Measurements from ENCODE around the gene ATP1A3.

The ATP1A3 gene

DNA sequence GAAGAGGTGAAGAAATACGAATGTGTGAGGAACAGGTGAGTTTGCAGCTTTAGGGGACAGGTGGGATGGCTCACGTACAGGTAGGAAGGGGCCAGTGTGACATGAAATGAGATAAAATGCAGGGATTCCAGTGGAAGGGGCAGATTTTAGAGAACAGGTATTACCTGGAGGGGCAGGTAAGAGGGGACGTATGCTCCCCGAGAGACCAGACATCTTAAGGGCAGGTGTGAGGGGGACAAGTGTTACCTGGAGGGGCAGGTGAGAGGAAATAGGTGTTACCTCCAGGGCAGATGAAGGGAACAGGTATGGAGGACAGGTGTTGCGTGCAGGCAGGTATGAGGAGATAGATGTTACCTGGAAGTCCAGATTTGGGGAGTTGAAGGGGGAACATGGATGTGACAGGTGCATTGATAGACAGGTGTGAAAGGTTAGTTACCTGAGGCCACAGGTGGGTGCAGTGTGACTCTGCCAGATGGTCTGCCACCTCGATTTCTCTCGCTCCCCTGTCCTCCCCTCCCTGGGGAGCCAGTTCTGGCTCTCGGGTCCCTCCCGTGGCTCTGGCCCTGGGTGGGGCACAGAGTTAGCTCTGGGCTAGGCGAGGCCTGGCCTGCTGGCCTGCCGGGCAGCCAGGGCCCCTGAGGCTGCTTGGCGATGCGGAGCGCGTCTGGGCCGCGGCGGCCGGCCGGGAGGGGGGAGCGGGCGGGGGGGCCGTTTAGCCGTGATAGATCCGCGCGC lies 67.8 kb downstream of the ATP1A3 start:
- DNase-seq = no peak
- Histone ChIP-seq H3K36me3 (no peaks in the 10 kb centered on the region), H3K9me3 (no peaks in the 10 kb centered on the region; the same call in 1 of the 2 replicates), H3K4me3 (ENCODE audit: low read depth, low read length) (no peak overlapping the region), H3K4me1 (no peaks in the 10 kb centered on the region), H3K27me3 (peaks cover 52% of the 10 kb centered on the region)
- TF ChIP-seq, protein P1, sequence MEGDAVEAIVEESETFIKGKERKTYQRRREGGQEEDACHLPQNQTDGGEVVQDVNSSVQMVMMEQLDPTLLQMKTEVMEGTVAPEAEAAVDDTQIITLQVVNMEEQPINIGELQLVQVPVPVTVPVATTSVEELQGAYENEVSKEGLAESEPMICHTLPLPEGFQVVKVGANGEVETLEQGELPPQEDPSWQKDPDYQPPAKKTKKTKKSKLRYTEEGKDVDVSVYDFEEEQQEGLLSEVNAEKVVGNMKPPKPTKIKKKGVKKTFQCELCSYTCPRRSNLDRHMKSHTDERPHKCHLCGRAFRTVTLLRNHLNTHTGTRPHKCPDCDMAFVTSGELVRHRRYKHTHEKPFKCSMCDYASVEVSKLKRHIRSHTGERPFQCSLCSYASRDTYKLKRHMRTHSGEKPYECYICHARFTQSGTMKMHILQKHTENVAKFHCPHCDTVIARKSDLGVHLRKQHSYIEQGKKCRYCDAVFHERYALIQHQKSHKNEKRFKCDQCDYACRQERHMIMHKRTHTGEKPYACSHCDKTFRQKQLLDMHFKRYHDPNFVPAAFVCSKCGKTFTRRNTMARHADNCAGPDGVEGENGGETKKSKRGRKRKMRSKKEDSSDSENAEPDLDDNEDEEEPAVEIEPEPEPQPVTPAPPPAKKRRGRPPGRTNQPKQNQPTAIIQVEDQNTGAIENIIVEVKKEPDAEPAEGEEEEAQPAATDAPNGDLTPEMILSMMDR (IDR thresholded peaks at IDR 0.05; ENCODE audit: low read depth, low read length) = no peak

DNA sequence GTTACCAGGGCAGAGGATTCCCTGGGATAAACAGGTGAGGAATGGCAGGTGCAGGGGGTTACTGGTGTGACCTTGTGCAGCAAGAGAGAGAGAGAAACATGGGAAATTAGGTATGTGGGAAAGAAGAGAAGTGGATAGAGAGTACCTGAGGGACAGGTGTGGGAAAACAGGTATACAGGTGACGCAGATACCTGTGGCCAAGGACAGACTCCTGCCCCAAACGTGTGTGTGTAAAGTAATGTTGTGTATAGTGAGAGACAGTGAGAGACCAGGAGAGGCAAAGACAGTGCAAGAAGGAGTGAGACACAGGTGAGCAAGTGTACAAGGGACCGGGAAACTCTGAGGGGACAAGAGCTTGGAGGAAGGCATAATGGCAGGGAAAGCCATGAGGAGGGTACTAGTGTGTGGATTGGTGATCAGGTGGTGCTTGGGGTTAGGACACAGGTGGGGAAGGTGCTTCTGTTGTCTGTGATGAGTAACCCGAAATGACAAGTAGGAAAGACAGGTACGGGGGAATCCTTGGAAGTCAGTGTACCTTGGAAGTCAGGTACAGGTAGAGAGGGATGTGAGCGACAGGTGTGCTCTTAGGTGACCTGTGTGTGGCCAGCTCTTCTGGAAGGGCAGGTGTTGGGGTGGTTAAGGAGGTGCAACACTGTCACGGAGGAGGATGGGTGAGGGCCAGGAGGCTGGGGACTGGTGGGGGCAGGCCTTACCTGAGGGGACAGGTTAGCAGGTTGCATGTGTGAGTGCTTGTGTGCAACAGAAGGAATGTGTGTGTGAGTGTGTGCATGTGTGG lies 68.6 kb downstream of the ATP1A3 start:
- no peaks in the 10 kb centered on the region for H3K4me1 ChIP-seq
- no peak for DNase-seq

DNA sequence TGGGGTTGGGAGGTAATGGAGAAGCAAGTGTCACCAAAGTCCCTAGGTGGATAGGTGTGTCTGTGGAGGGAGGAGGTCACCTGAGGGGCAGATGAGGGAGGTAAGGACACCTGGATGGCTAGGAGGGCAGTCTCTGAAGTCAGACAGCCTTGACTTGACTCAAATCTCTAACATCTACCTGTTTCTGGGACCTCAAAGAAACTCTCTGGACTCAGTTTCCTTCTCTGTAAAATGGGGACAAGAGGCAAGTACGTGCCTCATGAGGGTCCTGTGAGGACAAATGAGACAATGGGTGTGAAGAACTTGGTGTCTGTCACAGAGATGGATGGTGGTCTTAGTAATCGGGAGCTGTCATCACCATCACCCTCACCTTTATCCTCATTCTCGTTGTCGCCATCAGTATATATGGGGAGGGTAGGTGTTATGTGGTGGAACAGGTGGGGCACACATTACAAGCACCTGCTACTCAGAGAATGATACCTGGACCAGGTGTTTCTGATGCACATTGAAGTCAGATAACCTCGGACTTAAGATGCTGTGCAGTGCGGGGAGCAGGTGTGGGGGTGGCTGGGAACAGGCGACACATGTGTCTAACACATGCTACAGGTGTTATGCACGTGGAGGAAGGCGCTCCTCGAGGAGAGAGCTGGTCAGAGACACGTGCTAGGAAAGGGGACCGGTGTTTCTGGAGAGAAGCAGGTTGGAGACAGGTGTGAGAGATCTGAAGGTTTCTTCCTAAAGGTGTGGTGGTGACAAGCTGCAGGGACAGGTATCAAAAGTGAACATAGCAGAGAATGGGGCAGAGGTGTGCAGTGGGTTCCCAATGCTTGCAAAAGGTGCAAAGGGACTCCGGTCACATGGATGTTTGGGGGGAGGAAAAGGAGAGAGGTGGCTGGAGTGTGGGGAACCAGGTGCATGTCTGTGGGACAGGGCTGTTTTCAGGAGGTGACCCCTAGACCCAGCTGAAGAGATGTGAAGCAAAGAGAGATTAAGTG lies 69.6 kb downstream of the ATP1A3 start:
- TF ChIP-seq, protein P1 (IDR thresholded peaks at IDR 0.05; ENCODE audit: low read depth, low read length) = no peak
- peaks cover 39% of the 10 kb centered on the region for H3K27me3 ChIP-seq

More for the DNA sequence above, 68.6 kb downstream of the ATP1A3 start:
- Histone ChIP-seq H3K27me3 (peaks cover 49% of the 10 kb centered on the region), H3K36me3 (no peaks in the 10 kb centered on the region), H3K9me3 (no peaks in the 10 kb centered on the region; the same call in 1 of the 2 replicates), H3K4me3 (ENCODE audit: low read depth, low read length) (no peak overlapping the region)
- TF ChIP-seq, protein P1 (IDR thresholded peaks at IDR 0.05; ENCODE audit: low read depth, low read length) = no peak

DNA sequence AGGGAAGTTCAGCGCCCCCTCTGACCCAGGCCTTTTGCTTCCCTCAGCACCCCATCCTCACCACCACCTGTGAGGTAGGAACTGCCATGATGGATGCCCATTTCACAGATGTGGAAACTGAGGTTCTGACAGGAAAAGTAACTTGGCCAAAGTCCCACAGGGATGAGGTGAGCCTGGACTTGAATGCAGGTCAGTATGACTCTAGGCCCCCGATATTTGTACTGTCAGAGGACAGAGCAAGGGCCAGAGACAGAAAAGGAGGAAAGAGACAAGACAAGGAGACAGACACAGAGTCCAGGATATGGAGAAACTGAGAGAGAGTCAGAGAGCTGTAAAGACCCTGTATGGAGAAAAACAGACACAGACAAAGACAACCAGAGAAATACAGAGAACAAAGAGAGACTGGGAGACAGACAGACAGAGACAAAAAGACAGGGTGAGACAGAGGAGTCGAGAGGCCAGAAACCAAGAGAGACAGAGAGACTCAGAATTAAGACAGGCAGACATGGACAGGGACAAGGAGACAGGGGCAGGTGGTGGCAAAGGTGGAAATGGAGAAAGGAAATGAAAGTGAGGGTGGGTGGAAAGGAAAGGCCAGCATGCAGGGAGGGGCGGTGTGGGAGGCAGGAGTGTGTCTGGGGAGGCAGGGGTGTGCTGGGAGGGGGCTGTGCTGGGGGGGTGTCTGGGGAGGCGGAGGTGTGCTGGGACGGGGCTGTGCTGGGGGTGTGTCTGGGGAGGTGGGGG lies 70.8 kb downstream of the ATP1A3 start:
- Histone ChIP-seq H3K4me3 (ENCODE audit: low read depth, low read length) (no peak overlapping the region), H3K9me3 (no peaks in the 10 kb centered on the region; the same call in 1 of the 2 replicates), H3K36me3 (no peaks in the 10 kb centered on the region), H3K4me1 (no peaks in the 10 kb centered on the region), H3K27me3 (peaks cover 28% of the 10 kb centered on the region)
- DNase-seq = no peak
- TF ChIP-seq, protein P1 (IDR thresholded peaks at IDR 0.05; ENCODE audit: low read depth, low read length) = no peak

More for the DNA sequence above, 69.6 kb downstream of the ATP1A3 start:
- H3K36me3 ChIP-seq = no peaks in the 10 kb centered on the region
- H3K9me3 ChIP-seq = no peaks in the 10 kb centered on the region; the same call in 1 of the 2 replicates
- no peak overlapping the region for H3K4me3 ChIP-seq (ENCODE audit: low read depth, low read length)
- H3K4me1 ChIP-seq = no peaks in the 10 kb centered on the region
- no peak for DNase-seq

DNA sequence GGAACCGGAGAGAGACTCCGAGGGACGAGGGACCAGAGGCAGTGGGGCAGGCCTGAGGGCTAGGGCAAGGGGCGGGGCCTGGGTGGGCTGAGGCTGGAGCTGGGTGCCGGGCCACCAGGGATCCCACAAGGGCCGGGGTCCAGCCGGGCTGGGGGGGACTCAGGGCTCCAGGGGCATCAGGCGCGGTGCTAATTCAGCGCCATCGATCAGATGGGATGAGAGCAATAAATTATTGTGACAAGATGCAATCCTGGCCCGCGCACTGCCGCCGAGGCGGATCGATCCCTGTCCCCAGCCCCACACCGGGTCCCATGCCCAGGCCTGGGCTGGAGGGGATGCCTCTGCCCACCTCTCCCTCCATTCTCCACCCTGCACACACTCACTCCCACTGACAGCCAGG lies 71.4 kb downstream of the ATP1A3 start:
- TF ChIP-seq, protein P1 (IDR thresholded peaks at IDR 0.05; ENCODE audit: low read depth, low read length) = no peak
- no peak for DNase-seq
- H3K36me3 ChIP-seq = no peaks in the 10 kb centered on the region
- H3K4me1 ChIP-seq = no peaks in the 10 kb centered on the region
- H3K27me3 ChIP-seq = peaks cover 28% of the 10 kb centered on the region
- no peaks in the 10 kb centered on the region; the same call in 1 of the 2 replicates for H3K9me3 ChIP-seq
- H3K4me3 ChIP-seq (ENCODE audit: low read depth, low read length) = no peak overlapping the region

All from BE2C (cell line).